Type B pancreatic cell (in vitro differentiated cells): Measurements from ENCODE around the gene LHPP. TPM values are rescaled to one million over a fixed set of nuclear protein-coding genes. Genes with fewer than 3 reads are reported as not detected.

Experiments
- DNase-seq: peaks from one replicate; pipeline ENCODE4 v3.0.0; 2021; ENCODE audit warnings: mixed read lengths; ENCODE audit not compliant: unreplicated experiment; ENCODE audit errors: extremely low spot score
- H3K27ac Mint-ChIP-seq: 2 replicates; pipeline ENCODE4 v1.8.0; 2021; ENCODE audit warnings: mild to moderate bottlenecking, mixed read lengths
- H3K27me3 Mint-ChIP-seq: 2 replicates; pipeline ENCODE4 v1.8.0; 2021; ENCODE audit warnings: mixed read lengths
- H3K36me3 Mint-ChIP-seq: 2 replicates; pipeline ENCODE4 v1.8.0; 2021; ENCODE audit warnings: mixed read lengths
- H3K4me1 Mint-ChIP-seq: one replicate; pipeline ENCODE4 v1.8.0; 2021; ENCODE audit warnings: mixed read lengths; ENCODE audit not compliant: unreplicated experiment
- H3K4me3 Mint-ChIP-seq: 2 replicates; pipeline ENCODE4 v1.8.0; 2021; ENCODE audit warnings: mild to moderate bottlenecking, mixed read lengths
- H3K9me3 Mint-ChIP-seq: 2 replicates; pipeline ENCODE4 v1.8.0; 2021; ENCODE audit warnings: mixed read lengths
- total RNA-seq: library from RNA; stranded (reverse); gene quantifications from 2 replicates; pipeline ENCODE4 v1.2.1, GENCODE V29; 2021; ENCODE audit warnings: low replicate concordance
- TF ChIP-seq, protein P1 (sequence below): fragments of 200-600 bp; sonication (generic); conservative IDR thresholded peaks from 2 replicates; pipeline ENCODE4 v1.5.0; 2021; ENCODE audit warnings: antibody characterized with exemption, mild to moderate bottlenecking

Gene LHPP
- total RNA-seq, 1 donor from 2014 or later: 12.7 TPM

DNA sequence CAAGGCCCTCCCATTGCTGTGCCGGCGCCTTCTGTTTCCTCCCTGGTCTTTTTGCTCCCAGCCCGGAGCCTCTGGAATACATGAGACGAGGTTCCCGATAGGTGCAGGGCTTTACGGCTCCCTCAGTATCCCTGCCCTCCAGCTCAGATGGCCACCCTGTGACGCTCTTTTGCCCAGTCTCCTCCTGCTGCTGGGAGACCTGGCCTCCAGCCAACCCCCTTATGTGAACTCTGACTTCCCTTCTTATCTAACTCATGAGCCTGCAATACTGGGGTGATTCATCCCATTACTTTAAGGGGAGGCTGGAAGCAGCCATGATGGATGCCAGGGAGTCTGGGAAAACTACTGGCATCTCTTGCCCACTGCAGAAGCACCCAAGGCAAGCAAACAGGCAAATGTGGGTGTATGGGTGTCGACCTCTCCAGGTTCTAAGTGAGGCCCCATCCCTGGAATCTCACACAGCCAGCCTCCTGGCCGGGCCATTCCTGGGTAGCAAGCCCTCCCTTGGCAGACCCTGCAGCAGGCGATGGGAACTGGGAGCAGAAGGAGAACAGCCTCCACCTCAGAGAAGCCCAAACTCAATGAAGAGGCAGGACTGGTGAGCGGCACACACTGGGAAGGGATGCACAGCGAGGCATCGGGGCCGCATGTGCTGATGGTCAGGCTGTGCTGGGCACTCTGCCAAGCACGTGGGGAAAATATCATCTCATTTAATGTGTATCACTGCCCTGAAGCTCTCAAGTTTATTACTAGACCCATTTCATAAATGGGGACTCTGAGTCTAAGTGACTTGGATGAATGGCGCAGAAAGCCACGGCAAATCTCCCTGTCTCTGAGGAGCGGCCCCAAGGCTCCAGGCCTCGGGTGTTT, 185.1 kb downstream of the LHPP start:
- Mint-ChIP-seq H3K9me3 (no peaks in the 10 kb centered on the region), H3K27ac (no peak overlapping the region), H3K4me3 (no peak overlapping the region), H3K4me1 (peaks cover 35% of the 10 kb centered on the region), H3K36me3 (peaks cover 5% of the 10 kb centered on the region), H3K27me3 (no peaks in the 10 kb centered on the region)
- no peak for DNase-seq
- TF ChIP-seq, protein P1, sequence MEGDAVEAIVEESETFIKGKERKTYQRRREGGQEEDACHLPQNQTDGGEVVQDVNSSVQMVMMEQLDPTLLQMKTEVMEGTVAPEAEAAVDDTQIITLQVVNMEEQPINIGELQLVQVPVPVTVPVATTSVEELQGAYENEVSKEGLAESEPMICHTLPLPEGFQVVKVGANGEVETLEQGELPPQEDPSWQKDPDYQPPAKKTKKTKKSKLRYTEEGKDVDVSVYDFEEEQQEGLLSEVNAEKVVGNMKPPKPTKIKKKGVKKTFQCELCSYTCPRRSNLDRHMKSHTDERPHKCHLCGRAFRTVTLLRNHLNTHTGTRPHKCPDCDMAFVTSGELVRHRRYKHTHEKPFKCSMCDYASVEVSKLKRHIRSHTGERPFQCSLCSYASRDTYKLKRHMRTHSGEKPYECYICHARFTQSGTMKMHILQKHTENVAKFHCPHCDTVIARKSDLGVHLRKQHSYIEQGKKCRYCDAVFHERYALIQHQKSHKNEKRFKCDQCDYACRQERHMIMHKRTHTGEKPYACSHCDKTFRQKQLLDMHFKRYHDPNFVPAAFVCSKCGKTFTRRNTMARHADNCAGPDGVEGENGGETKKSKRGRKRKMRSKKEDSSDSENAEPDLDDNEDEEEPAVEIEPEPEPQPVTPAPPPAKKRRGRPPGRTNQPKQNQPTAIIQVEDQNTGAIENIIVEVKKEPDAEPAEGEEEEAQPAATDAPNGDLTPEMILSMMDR: no peak

DNA sequence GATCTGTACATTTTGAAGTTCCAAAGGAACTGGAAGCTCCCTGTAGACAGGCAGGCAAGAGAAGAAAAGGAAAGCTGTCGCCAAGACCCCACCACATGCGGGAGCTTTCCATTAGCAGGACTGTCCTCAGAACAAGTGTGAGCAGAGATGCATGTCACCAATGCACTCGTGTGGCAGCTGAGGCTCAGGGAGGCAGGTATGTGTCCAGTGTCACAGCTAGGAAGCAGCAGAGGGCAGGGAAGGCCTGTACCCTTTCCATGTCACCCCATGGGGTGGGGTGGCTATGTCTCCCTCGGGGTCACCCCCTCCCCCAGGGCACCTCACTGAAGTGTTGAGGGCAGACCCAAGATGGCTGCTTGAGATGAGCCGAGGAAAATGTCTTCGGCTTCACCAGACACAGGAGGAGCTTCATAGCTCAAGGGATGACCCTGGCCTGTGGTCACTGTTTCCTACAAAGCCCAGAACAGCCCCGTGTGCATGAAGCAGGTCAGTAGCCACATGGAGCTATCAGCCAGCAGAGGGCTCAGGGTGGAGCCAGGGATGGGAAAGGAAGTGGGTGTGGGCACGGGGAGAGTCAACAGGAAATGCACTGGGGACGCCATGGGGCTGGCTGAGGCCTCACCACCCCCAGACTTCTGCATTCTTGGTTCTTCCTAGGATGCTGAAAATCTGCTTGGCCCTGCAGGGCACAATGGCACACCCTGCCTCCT, 186.0 kb downstream of the LHPP start:
- H3K4me3 Mint-ChIP-seq: no peak overlapping the region
- no peak for DNase-seq
- H3K27ac Mint-ChIP-seq: no peak overlapping the region
- H3K36me3 Mint-ChIP-seq: peaks cover 4% of the 10 kb centered on the region
- no peaks in the 10 kb centered on the region for H3K27me3 Mint-ChIP-seq
- no peaks in the 10 kb centered on the region for H3K9me3 Mint-ChIP-seq
- TF ChIP-seq, protein P1: no peak
- H3K4me1 Mint-ChIP-seq: peaks cover 34% of the 10 kb centered on the region

DNA sequence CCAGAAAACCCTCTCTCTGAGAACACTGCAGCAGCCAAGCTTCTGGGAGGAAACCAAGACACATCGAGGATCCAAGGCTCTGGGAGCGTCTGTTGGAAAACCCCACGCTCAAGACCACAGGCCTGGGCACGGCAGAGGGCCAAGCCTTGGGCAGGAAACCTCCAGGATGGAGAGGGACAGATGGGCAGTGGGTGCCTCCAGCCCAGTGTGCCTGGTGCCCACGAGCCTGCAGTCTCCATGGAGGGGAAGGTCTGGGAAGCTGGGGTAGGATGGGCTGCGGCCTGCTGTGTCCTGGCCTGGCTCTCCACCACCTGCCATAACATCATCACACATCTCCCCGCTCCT, 186.5 kb downstream of the LHPP start:
- Mint-ChIP-seq H3K4me1 (peaks cover 29% of the 10 kb centered on the region), H3K9me3 (no peaks in the 10 kb centered on the region), H3K27ac (no peak overlapping the region), H3K4me3 (no peak overlapping the region), H3K36me3 (no peaks in the 10 kb centered on the region), H3K27me3 (no peaks in the 10 kb centered on the region)
- no peak for DNase-seq
- TF ChIP-seq, protein P1: no peak

DNA sequence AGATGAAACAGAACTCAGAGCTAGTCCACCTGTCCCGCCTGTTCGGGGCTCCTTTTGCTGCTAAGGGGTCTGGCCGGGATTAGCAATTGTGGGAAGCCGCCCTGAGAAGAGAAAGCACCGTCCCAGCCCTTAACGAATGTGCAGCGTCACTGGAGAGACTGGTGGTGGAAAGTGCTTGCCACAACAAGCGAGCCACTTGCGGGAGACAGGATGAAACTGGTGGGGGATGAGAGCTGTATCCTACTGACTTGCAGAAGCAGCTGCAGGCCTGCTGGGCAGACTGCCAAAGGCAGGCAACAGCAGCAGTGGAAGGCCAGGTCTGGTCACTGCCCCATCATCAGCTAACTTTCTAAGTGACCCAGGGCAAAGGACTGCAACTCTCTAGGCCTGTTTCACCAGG, 187.1 kb downstream of the LHPP start:
- TF ChIP-seq, protein P1: no peak
- DNase-seq: no peak
- H3K9me3 Mint-ChIP-seq: no peaks in the 10 kb centered on the region
- H3K27ac Mint-ChIP-seq: peak overlapping the region; percentile 69
- no peak overlapping the region for H3K4me3 Mint-ChIP-seq
- peaks cover 27% of the 10 kb centered on the region for H3K4me1 Mint-ChIP-seq
- H3K36me3 Mint-ChIP-seq: no peaks in the 10 kb centered on the region
- H3K27me3 Mint-ChIP-seq: no peaks in the 10 kb centered on the region

DNA sequence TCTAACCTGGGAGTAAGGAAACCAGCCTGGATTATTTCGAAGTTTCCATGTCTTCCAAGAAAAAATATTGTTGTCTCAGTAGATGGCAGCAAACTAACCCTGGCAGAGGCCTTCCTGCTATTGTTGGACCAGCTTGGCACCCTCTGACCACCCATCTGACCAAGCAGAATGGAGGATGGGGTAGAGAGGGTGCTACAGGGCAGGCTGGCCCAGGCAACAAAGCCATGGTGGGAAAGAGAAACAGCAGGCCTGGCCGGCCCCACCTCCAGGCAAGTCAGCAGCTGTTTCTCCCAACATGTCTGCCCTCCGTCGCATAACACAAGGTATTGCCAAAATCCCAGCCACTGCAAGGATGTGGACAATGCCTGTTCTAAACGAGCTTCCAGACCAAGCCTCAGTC, 187.6 kb downstream of the LHPP start:
- Mint-ChIP-seq H3K36me3 (no peaks in the 10 kb centered on the region), H3K27me3 (no peaks in the 10 kb centered on the region), H3K9me3 (no peaks in the 10 kb centered on the region), H3K4me3 (no peak overlapping the region), H3K4me1 (peaks cover 27% of the 10 kb centered on the region), H3K27ac (no peak overlapping the region)
- TF ChIP-seq, protein P1: no peak
- DNase-seq: no peak
